Kidney glomerular epithelial cell (primary cell): Measurements from ENCODE around the gene ST8SIA4.
A peak's percentile ranks its signal among the peaks of the same experiment; 100 is the strongest.

Source experiments
- DNase-seq: peaks from one replicate; lab custom pipeline; 2025; lab: John Stamatoyannopoulos, UW

Gene ST8SIA4

DNA sequence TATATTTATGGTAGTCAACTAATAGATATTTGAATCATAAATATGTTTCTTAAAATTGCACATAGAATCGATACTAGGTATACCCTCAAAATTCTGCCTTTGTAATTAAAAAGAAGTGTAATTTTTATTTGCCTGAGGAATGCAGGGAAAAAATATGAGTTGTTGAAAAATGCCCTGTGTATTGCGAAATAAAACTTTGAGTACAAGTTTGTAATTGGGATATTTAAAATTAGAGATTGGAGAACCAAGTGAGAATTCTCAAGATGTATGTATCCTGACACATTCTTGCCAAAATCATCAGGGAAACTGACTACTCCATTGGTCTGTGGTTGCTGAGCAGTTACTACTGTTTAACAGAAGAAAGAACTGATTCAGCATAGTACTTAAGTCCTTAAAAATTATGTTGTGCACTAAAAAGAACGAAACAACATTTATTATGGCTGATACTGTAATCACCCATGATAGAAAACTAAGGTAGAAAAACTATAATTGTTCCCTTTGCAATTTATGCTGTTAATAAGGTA lies 36.0 kb downstream of the ST8SIA4 start:
- no peak for DNase-seq

GRCh38 chr5:100864931-100865330 lies 38.2 kb downstream of the ST8SIA4 start:
- no peak for DNase-seq

GRCh38 chr5:100863739-100864138 lies 39.3 kb downstream of the ST8SIA4 start:
- DNase-seq: no peak

GRCh38 chr5:100861148-100861547 lies 41.9 kb downstream of the ST8SIA4 start:
- DNase-seq: no peak

- DNase-seq: no peak
Measured at GRCh38 chr5:100860407-100860806, 42.7 kb downstream of the ST8SIA4 start.

DNA sequence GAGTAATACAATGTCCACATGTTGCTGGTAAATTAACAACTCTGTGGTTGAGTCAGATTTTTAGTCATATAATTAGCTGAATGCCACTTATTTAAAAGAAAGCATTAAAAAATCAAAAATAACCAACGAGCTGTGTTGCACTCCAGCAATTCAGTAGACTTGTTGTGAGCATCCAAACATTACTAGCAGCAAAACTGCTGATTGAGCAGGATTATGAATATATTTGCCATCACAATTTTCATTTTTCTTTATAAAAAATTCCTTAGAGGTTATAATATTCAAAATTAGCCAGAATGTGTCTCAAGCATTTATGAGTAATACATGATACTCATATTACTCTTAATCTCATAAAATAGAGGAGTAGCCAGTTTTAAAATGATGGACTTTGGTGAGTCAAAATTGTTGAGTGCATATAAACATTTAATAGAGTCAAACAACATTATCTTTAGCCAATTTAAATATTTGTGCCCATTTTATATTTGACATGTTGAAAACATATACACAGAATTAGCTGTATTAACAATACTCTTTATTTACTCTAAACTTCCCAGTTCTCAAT lies 44.0 kb downstream of the ST8SIA4 start:
- DNase-seq: no peak

- DNase-seq: no peak
Measured at GRCh38 chr5:100856462-100856861, 46.6 kb downstream of the ST8SIA4 start.

DNA sequence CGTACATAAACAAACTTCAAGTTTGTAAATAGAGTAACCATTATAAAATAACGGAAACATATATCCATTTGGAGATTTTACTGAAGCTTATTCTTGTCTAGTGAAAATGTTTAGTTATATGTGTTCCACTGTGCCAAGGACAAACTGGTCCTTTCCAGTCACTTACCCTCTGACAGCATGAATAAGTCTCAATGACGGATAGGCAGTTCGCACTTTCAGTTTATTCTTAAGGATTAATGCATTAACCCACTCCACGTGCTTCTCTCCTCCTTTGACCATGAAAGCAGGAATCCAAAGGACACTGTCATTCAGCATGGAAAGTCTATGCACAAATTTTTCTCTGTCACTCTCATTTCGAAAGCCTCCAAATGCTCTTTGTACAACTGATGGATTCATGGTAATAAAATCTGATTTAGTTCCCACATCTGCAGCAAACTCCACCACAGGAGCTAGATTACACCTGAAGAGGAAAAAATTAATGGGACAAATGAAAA lies 47.1 kb downstream of the ST8SIA4 start:
- no peak for DNase-seq

DNA sequence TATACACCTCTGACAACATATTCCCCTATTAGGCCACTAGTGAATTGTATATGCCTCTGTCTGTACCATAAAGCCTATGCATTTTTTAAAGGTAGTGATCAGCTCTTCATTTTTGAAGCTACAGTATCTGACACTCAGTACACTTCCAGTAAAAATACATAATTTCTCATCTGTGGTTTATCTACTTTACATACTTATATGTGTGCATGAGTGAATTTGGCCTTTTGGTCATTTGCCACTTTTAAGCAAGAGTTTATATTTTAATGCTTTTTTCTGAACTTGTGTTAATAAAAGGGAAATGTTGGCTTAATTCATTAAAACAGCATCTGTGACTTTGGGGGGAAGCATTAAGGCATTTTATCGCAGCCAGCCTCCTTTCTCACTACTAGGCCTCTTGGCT lies 47.8 kb downstream of the ST8SIA4 start:
- no peak for DNase-seq

GRCh38 chr5:100854591-100854990 lies 48.5 kb downstream of the ST8SIA4 start:
- no peak for DNase-seq

DNA sequence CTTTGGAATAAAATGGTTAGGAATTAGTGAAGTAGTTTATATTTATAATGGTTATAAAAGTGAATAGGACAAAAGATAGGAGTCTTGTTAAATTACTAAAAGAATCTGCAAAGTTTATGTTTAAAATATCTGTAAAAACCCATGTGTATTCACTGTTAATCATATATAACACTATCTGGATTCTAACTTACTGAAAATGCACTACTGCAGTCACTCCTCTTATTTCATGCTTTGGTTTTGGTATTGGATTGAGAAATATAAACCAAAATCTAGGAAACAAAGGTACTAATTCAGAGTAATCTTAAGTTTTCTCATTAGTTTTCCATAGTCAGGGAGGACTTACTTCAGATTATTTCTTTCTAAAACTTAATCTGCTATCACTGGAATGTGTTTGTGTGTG lies 49.5 kb downstream of the ST8SIA4 start:
- DNase-seq: no peak

DNA sequence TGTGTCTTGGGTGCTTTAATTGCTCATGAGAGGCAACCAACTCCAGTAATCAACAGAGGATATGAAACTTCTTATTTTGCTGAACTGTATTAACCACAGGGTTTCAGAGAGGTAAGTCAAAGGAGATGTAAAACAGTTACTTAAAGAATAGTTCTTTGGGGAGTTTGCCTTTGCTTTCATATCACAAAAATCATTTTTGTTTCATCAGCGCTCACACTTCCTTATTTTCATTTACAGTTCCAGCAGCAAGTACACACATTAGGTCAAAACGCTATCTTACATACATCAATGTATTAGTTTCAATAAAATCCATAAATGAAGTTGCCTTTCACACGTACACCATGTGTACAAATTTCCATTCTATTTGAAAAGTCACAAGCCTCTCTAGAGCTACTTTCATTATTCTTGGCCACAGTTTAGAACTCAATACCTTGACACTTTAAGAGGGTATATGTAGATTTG lies 50.1 kb downstream of the ST8SIA4 start:
- DNase-seq: no peak

GRCh38 chr5:100852051-100852450 lies 51.0 kb downstream of the ST8SIA4 start:
- DNase-seq: no peak

DNA sequence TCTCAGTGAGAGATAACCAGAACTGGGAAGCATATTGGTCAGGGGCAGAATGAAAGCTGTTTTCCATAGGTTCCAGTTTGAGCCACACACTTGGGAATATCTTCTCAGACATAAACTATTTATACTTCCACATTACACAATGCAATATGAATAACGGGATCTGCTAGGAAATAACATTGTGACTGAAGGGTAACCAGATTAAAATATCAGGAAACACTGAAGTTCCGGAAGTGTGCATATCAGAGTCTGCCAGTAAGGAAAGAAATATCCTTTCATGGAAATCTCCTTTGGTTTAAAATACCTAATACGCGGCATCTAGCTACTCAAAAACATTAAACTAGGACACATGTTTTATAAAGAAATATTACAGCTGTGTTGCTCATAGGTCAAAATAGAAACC lies 56.3 kb downstream of the ST8SIA4 start:
- no peak for DNase-seq

DNA sequence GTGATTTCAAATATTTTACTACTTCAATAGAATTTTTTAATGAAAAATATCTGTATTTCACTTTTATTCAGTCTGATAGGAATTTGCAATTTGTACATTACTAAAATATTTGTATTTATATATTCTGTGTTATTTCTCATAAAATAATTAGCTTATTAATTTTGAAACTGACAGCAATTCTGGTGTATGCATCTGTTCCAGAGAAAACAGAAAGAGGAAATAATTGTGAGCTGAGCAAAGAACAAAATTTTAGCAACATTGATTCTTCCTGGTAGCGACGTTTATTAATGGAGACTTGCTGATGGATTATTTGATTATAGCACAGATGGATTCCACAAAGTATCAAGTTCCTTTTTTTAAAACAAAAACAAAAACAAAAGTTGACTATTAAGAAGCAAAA lies 61.0 kb downstream of the ST8SIA4 start:
- DNase-seq: no peak

GRCh38 chr5:100841358-100842076 lies 61.6 kb downstream of the ST8SIA4 start:
- no peak for DNase-seq

DNA sequence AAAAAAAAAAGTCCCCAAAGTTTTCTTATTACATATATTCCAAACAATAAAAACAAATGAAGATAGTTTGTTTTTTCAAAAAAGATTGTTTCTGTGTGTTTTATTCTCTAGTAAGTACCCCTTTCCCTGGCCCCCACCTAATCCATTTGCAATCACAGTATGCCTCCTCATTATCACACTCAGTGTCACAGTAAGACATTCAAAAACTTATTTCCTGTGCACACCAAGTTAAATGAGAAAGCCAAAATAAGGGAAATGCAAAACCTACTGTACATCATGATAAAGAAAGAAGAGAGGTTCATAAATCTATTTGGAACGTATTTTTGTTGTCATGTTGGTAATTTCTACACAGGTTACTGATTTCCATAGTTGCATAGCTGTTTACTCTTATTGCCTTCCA lies 62.3 kb downstream of the ST8SIA4 start:
- DNase-seq: no peak

DNA sequence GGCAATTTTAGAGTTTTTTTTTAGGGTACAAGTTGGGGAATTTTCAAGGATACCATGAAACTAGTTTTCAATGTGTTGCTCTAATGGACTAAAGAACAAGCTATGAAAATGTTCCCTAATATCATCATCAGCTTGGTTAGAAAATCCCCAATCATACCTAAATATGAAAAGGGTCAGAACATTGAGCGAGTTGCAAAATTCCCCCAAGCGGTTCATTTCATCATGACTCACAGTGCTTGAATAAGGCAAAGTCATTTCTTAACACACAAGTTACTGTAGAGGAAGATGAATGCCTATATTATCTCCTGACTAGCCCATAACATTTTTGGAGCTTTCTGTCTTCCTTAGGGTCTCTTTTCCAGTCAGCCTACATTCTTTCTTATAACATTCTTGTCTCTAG lies 62.7 kb downstream of the ST8SIA4 start:
- peak; percentile 25 for DNase-seq

- DNase-seq: no peak
Measured at GRCh38 chr5:100838048-100838473, 65.0 kb downstream of the ST8SIA4 start.

DNA sequence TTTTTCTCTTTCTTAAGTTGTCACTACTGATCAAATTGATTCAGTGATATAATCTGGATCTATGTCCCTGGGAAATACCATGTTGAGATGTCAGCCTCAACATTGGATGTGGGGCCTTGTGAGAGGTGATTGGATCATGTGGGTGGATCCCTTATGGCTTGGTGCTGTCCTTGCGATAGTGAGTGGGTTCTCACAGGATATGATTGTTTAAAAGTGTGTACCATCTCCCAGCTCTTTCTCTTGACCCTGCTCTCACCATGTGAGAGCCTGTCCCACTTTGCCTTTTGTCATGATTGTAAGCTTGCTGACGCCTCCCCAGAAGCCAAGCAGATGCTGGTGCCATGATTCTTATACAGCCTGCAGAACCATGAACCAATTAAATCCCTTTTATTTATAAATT lies 68.6 kb downstream of the ST8SIA4 start:
- DNase-seq: no peak

- DNase-seq: no peak
Measured at GRCh38 chr5:100832252-100833230, 70.5 kb downstream of the ST8SIA4 start.

DNA sequence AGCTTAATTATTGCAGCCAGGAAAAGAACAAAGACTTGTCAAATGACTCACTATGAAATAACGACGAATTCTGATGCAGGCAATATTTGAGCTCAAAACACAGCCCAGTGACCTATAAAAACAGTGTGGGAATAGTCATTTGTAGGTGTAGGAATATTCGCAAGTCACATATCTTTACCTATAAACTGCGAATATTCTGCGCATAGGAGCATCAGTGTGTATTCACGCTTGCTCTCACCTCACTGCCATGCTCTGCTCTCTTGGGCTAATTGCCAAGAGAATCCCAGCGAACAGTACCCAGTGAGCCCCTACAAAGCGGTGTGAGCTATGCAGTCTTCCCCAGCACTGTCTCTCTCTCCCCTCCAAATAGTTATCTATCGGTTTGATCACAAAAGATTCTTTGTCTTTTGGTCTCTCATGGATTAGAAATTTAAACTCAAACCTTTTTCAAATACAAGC lies 74.2 kb downstream of the ST8SIA4 start:
- DNase-seq: no peak
